Cardiac muscle cell (in vitro differentiated cells and primary cell): ENCODE data around the gene ANKRD17. TPM values are rescaled to one million over a fixed set of nuclear protein-coding genes. Genes with fewer than 3 reads are reported as not detected.
A peak's percentile ranks its signal among the peaks of the same experiment; 100 is the strongest.

Experiments used
- DNase-seq, 2 donors: peaks; one replicate each; pipeline versions ENCODE4 v3.0.0 to v3.0.0-alpha.2; 2010 to 2017; ENCODE audit warnings: low read depth in 1 of 2, low spot score in 1 of 2
- H3K27ac ChIP-seq: fragments of 200-600 bp; sonication (generic); 2 replicates; pipeline ENCODE4 v1.5.1; 2016
- H3K27me3 ChIP-seq: fragments of 200-600 bp; sonication (generic); 2 replicates; pipeline ENCODE4 v1.6.0; 2016; ENCODE audit warnings: control low read depth
- H3K36me3 ChIP-seq: fragments of 200-600 bp; sonication (generic); 2 replicates; pipeline ENCODE4 v1.5.1; 2016; ENCODE audit warnings: control low read depth
- H3K4me1 ChIP-seq: fragments of 200-600 bp; sonication (generic); 2 replicates; pipeline ENCODE4 v1.8.1; 2017; ENCODE audit warnings: low read depth, mild to moderate bottlenecking, mixed run types
- H3K4me3 ChIP-seq: fragments of 200-600 bp; sonication (generic); 2 replicates; pipeline ENCODE4 v1.5.1; 2016; ENCODE audit warnings: mild to moderate bottlenecking
- H3K9me3 ChIP-seq: fragments of 200-600 bp; sonication (generic); 2 replicates; pipeline ENCODE4 v1.5.1; 2017; ENCODE audit warnings: low read depth, mild to moderate bottlenecking, control low read depth
- CTCF ChIP-seq: IDR thresholded peaks from 2 replicates; pipeline ENCODE4 v1.5.1; 2012; ENCODE audit warnings: low read depth, mild to moderate bottlenecking, low read length
- polyA plus RNA-seq: library from polyadenylated mRNA; unstranded; fragments of >200 nt; fragmentation: Nextera tagmentation; extraction: Ambion mirVana; gene quantifications from 2 replicates; pipeline ENCODE4 v1.2.1, GENCODE V29; 2016
- total RNA-seq: library from RNA; depleted of rRNA; stranded (reverse); fragments of >200 nt; gene quantifications from 2 replicates; pipeline ENCODE4 v1.2.3, GENCODE V29; 2016

Gene ANKRD17
- total and polyA plus RNA-seq, 2 experiments from 2014 or later: 38.9 to 60.1 TPM

DNA sequence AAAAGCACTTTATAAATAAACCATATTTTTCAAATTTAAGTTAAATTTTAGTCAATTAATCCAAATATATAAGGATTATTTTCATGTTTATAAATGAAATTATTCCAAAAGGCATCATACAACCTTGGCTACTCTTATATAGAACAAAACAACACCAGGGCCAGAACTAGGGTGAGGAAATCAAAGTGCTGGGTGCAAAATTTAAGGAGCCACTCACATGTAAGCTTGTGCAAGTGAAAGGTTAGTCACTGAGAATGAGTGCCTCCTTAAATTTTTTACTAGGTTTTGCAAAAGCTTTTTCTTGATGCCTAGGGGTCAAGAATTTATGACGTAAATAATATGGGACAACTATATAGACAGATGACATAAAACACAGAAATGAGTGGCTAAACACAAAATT is 105.7 kb downstream of the ANKRD17 start:
- peaks cover 56% of the 10 kb centered on the region for H3K36me3 ChIP-seq

DNA sequence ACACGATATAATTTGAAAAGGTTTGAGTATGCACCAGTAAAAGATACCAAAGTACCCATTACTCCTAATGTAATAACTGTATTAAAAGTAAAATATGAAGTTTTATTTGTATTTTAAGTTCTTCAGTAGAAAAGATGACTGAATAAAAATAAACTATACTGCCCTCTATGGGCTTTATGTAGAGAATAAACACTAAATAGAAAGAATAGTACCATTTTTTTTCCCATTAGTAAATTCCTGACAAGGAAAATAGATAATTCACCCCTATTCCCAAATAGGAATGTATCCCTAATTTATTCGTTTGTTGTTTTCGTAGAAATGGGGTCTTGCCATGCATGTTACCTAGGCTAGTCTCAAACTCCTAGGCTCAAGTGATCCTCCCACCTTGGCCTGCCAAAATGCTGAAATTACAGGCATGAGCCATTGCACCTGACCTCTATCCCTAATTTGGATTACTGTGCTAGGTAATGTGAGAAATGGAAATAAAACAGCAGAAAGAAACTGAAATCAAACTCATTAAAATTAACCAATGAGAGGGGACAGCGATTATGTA is 115.5 kb downstream of the ANKRD17 start:
- Histone ChIP-seq H3K9me3 (no peaks in the 10 kb centered on the region), H3K27me3 (no peaks in the 10 kb centered on the region), H3K4me1 (no peaks in the 10 kb centered on the region), H3K4me3 (no peak overlapping the region), H3K27ac (no peak overlapping the region), H3K36me3 (peaks cover 86% of the 10 kb centered on the region)
- peak; percentile 27 for TF ChIP-seq CTCF
- peak in 1 of 2 donors; percentile 4 for DNase-seq

More for the DNA sequence above, 105.7 kb downstream of the ANKRD17 start:
- TF ChIP-seq CTCF: no peak
- H3K9me3 ChIP-seq: no peaks in the 10 kb centered on the region
- DNase-seq: peak in 1 of 2 donors; percentile 28
- no peak overlapping the region for H3K4me3 ChIP-seq
- H3K4me1 ChIP-seq: no peaks in the 10 kb centered on the region
- no peaks in the 10 kb centered on the region for H3K27me3 ChIP-seq
- no peak overlapping the region for H3K27ac ChIP-seq

- no peak for TF ChIP-seq CTCF
- peak in 1 of 2 donors; percentile 13 for DNase-seq
- peaks cover 80% of the 10 kb centered on the region for H3K36me3 ChIP-seq
- no peaks in the 10 kb centered on the region for H3K27me3 ChIP-seq
- H3K4me3 ChIP-seq: no peak overlapping the region
- H3K9me3 ChIP-seq: no peaks in the 10 kb centered on the region
- no peaks in the 10 kb centered on the region for H3K4me1 ChIP-seq
- H3K27ac ChIP-seq: peak overlapping the region; percentile 27
Measured at GRCh38 chr4:73139991-73140390, 118.6 kb downstream of the ANKRD17 start.

DNA sequence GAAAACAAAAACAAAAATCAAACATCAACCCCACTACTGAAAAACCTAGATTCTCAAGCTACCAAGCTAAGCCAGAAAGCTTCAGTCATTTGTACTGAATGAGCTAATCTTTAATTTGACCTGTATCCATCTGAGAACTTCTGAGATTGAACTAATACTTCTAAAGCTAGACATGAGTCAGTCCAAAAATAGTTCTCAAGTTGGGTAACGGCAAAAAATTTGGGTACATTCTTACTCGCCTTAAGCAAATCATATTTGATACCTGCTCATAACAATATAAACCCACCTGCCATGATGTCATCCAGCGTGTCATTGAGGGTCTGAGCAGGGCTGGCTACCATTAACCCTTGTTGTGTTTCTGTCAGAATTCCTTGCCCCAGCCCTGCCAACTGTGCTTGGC is 119.4 kb downstream of the ANKRD17 start:
- Histone ChIP-seq H3K27me3 (no peaks in the 10 kb centered on the region), H3K27ac (no peak overlapping the region), H3K4me1 (no peaks in the 10 kb centered on the region), H3K9me3 (no peaks in the 10 kb centered on the region), H3K36me3 (peaks cover 82% of the 10 kb centered on the region), H3K4me3 (no peak overlapping the region)
- TF ChIP-seq CTCF: no peak
- DNase-seq: no peak

GRCh38 chr4:73137121-73137520 is 121.5 kb downstream of the ANKRD17 start:
- Histone ChIP-seq H3K27me3 (no peaks in the 10 kb centered on the region), H3K9me3 (no peaks in the 10 kb centered on the region), H3K4me1 (no peaks in the 10 kb centered on the region), H3K36me3 (peaks cover 68% of the 10 kb centered on the region), H3K27ac (no peak overlapping the region), H3K4me3 (no peak overlapping the region)
- DNase-seq: no peak
- no peak for TF ChIP-seq CTCF
